Right lobe of liver (tissue), 4 donors: ENCODE data around the gene AFAP1.

Experiments
- CTCF ChIP-seq, 4 donors: fragments of 200-600 bp in 3 of 4; fragments of 450-650 bp in 1 of 4; IDR thresholded peaks; one replicate each; pipeline versions ENCODE4 v1.5.1 to v1.8.0; 2016 to 2022; ENCODE audit warnings: antibody characterized with exemption in 4 of 4, mild to moderate bottlenecking in 2 of 4
- POLR2A ChIP-seq: fragments of 450-650 bp; IDR thresholded peaks from one replicate; pipeline ENCODE4 v1.6.1; 2017; ENCODE audit warnings: antibody characterized with exemption, mild to moderate bottlenecking
- donor health status: DM: no; HTN: no; CAD: no.
- donor health status: DM: no; HTN: no; CAD: no.
- donor health status: DM: no; HTN: yes; CAD: no.

- no peak for TF ChIP-seq CTCF (IDR thresholded peaks at IDR 0.05)
- TF ChIP-seq POLR2A = no peak
Observed at GRCh38 chr4:7842384-7843279, 97.0 kb downstream of the AFAP1 start.
